Peyer's patch (tissue), 4 donors: ENCODE data around the gene PRAC2. TPM values are rescaled to one million over a fixed set of nuclear protein-coding genes. Genes with fewer than 3 reads are reported as not detected.
"Not testable (repeated sequence)": the region's sequence is repeated elsewhere in the genome, so short reads cannot be mapped to it uniquely, and the experiment has no call there.

Experiments
- DNase-seq, 3 donors: peaks; one replicate each; pipeline ENCODE4 v3.0.0-alpha.2; 2017 to 2019
- H3K27ac ChIP-seq, 4 donors: fragments of 200-600 bp; sonication (generic); one replicate each; pipeline ENCODE4 v1.5.1; 2016 to 2019
- H3K27me3 ChIP-seq, 2 donors: fragments of 200-600 bp; sonication (generic); one replicate each; pipeline ENCODE4 v1.5.1; 2019
- H3K36me3 ChIP-seq, 3 donors: fragments of 200-600 bp; sonication (generic); one replicate each; pipeline ENCODE4 v1.5.1; 2016 to 2019
- H3K4me1 ChIP-seq, 4 donors: fragments of 200-600 bp; sonication (generic); one replicate each; pipeline ENCODE4 v1.5.1; 2016 to 2019
- H3K4me3 ChIP-seq, 4 donors: fragments of 200-600 bp; sonication (generic); 1 replicate in 3 of 4; 2 replicates in 1 of 4; pipeline ENCODE4 v1.5.1; 2016 to 2019; ENCODE audit warnings: mild to moderate bottlenecking in 1 of 4
- H3K9me3 ChIP-seq, 4 donors: fragments of 200-600 bp; sonication (generic); one replicate each; pipeline ENCODE4 v1.5.1; 2016 to 2019; ENCODE audit warnings: mild to moderate bottlenecking in 1 of 4
- CTCF ChIP-seq, 6 experiments: fragments of 450-650 bp in 4 of 6; fragments of 200-600 bp in 2 of 6; sonication (generic) in 1 of 6; IDR thresholded peaks; one replicate each; pipeline ENCODE4 v1.5.1; 2017 to 2019; ENCODE audit warnings: antibody characterized with exemption in 6 of 6, mild to moderate bottlenecking in 3 of 6, moderate library complexity in 1 of 6
- POLR2A ChIP-seq, 2 donors: fragments of 450-650 bp; IDR thresholded peaks; one replicate each; pipeline ENCODE4 v1.5.1; 2017; ENCODE audit warnings: antibody characterized with exemption in 2 of 2, mild to moderate bottlenecking in 2 of 2, moderate library complexity in 2 of 2
- total RNA-seq, 4 donors: library from RNA; depleted of rRNA; stranded (reverse); fragments of >200 nt; gene quantifications; one replicate each; pipeline ENCODE4 v1.1.0, GENCODE V29; 2016

The PRAC2 gene
- total RNA-seq, 4 donors from 2014 or later = not detected

DNA sequence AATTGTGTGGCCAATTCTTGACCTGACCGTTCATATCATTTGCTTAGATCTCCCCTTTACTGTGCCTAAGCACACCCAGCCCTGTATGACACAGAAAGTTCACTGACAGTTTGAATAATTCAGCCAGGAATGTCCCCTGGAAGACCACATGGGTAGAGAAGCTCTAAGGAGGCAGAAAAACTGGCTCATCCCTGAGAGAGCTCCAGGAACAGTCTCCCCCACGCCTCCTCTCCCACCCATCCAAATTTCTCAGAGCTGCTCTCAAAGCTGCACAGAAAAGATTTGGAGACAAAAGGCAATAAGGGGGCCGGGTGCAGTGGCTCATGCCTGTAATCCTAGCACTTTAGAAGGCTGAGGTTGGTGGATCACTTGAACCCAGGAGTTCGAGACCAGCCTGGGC is 11.9 kb upstream of the PRAC2 start:
- TF ChIP-seq CTCF (IDR thresholded peaks at IDR 0.05) = no peak
- TF ChIP-seq POLR2A (IDR thresholded peaks at IDR 0.05) = no peak
- no peak for DNase-seq
- Histone ChIP-seq H3K27ac (no peak overlapping the region), H3K36me3 (no peaks in the 10 kb centered on the region), H3K4me3 (no peak overlapping the region), H3K9me3 (no peaks in the 10 kb centered on the region), H3K4me1 (no peaks in the 10 kb centered on the region), H3K27me3 (peaks cover 0 to 3% of the 10 kb centered on the region in 2 donors)

DNA sequence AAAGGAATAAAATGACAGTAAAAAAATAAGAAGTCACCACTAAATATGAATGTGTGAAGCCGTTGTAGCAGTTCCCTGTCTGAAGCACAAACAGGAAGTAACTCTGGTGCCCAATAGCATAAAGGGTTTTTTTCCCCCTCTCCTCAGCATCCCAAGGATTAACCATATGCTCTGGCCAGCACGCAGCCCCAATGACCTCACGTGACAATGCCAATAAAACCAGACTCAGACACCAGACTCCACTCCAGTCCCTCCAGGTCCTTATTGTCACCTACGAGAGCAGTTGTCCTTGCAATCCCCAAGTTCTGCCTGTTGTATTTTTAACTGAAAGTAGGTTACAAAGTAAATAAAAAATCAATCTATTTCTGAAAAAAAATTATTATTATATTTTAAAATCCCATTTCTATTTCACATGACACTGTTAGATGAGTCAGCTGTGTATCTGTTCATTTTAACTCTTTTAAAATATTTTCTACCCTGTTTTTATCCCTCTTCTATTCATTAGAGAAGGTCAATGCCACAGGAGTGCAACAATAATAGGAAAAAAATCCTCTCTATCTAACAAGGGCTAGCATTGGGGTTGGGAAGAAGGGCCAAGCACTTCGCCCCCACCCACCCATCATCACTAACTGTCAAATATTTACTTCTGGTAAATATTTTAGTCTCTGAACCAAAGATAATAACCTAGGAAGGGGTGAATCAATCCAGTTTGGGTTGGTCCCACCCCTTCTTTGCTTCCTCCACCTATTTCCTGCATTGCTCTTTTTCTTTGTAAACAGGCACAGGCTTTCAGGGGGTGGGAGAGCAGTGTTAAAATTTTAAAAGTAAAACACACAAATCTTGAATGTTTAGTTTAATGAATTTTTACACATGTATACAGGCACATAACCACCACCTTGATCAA is 7.2 kb upstream of the PRAC2 start:
- no peak overlapping the region for H3K4me3 ChIP-seq
- H3K9me3 ChIP-seq = peaks cover 0 to 9% (median 0%) of the 10 kb centered on the region in 4 donors
- TF ChIP-seq POLR2A (IDR thresholded peaks at IDR 0.05) (no peak), CTCF (IDR thresholded peaks at IDR 0.05) (no peak)
- peaks cover 0 to 15% (median 0%) of the 10 kb centered on the region in 4 donors for H3K4me1 ChIP-seq
- DNase-seq = no peak
- H3K27ac ChIP-seq = no peak overlapping the region
- peaks cover 0 to 43% of the 10 kb centered on the region in 2 donors for H3K27me3 ChIP-seq
- no peaks in the 10 kb centered on the region for H3K36me3 ChIP-seq

- H3K27me3 ChIP-seq = peaks cover 0 to 50% of the 10 kb centered on the region in 2 donors
- not testable (repeated sequence) for H3K27ac ChIP-seq, H3K4me3 ChIP-seq, H3K36me3 ChIP-seq, H3K9me3 ChIP-seq, DNase-seq
- peaks cover 0 to 15% (median 0%) of the 10 kb centered on the region in 4 donors for H3K4me1 ChIP-seq
Measured at GRCh38 chr17:48716549-48716948, 6.4 kb upstream of the PRAC2 start.

DNA sequence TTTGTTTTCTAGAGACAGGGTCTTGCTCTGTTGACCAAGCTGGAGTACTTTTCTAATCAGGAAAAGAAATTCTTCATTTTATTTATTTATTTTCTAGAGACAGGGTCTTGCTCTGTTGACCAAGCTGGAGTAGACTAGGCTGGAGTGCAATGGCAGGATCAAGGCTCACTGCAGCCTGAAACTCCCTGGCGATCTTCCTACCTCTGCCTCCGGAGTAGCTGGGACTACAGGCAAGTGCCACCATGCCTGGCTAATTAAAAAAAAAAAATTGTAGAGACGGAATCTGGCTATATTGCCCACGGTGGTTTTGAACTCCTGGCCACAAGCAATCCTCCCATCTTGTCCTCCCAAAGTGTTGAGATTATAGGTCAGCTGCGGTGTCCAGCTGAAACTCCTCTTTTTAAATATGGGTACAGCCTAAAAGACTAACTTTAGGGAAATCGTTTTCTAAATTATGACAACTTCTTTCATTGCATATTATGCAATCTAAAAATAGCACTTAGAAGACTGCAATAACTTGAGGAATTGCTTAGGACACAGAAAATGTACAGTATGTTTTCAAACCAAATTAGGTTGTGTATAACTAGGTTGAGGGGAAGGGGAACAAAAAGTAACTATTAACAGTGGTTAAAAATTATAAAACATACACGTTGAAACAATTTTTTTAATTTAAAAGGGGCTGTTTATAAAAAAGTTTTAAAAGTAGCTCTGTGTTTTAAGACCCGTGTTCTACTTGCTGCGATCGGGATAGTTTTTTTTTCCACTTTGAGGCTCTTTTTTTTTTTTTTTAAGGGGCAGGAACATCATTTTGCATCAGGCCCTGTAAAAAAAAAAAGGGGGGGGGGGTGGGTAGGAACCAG is 5.4 kb upstream of the PRAC2 start:
- TF ChIP-seq POLR2A (IDR thresholded peaks at IDR 0.05) (no peak), CTCF (IDR thresholded peaks at IDR 0.05) (no peak)
- Histone ChIP-seq H3K27ac (no peak overlapping the region), H3K4me3 (no peak overlapping the region), H3K36me3 (no peaks in the 10 kb centered on the region), H3K9me3 (peaks cover 0 to 9% (median 0%) of the 10 kb centered on the region in 4 donors), H3K27me3 (peaks cover 0 to 61% of the 10 kb centered on the region in 2 donors), H3K4me1 (peaks cover 0 to 15% (median 0%) of the 10 kb centered on the region in 4 donors)
- no peak for DNase-seq

DNA sequence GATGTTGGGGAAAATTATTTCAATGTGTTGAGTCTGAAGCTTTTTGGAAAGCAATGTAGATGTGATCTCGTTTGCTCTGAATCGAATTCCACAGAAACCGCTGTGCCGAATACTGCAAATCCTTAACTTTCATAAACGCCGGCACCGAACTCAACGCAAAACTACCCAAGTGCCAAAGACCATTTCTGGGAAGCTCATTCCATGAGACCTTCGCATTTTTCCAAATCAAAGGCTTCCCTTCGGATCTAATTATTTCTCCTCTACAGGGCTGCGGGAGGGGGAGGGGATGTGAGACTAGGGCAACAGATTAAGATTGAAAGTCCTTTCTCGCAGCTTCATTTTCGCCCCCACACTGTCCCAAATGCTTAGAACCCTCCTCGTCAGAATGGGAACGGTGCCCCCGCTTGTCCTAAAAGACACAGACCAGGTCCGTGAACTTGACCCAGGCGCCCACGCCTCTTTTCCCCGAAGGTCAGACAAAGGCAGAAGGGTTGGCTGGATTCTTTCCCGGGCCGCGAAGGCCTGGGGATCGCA is 4.7 kb upstream of the PRAC2 start:
- Histone ChIP-seq H3K27me3 (peaks cover 0 to 68% of the 10 kb centered on the region in 2 donors), H3K4me3 (peak overlapping the region in 1 of 4 donors; percentile 15)
- DNase-seq = peak in 1 of 3 donors; percentile 58

More for the DNA sequence above, 4.7 kb upstream of the PRAC2 start:
- no peak for TF ChIP-seq CTCF (IDR thresholded peaks at IDR 0.05)
- TF ChIP-seq POLR2A (IDR thresholded peaks at IDR 0.05) = no peak
- Histone ChIP-seq H3K36me3 (no peaks in the 10 kb centered on the region), H3K9me3 (peaks cover 0 to 9% (median 0%) of the 10 kb centered on the region in 4 donors), H3K4me1 (peaks cover 0 to 17% (median under 1%) of the 10 kb centered on the region in 4 donors), H3K27ac (no peak overlapping the region)
